ENCODE data around the gene MYO18B.

Gene MYO18B

DNA sequence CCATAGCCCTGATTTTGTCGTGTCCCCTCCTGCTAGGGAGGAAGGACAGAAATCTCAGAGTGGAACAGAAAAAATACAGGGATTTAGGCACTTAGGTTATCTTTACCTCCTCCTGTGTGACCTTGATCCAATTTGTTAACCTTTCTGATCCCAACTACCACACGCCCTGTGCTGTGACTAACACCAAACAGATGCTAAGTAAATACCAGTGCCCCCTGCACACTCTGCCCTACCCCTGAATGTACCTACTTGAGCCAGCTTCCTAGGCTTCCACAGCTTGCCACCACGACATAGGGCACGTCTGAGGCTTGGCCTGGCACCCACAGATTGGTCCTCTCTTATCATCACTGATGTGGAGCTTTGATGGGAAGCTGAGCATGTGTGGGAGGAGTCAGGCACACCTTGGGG, 9.2 kb downstream of the MYO18B start:
- Histone ChIP-seq H3K4me1 (ENCODE audit: control insufficient read depth, insufficient read depth, low read length) (no peaks in the 10 kb centered on the region), H3K9ac (ENCODE audit: low read depth, low read length) (no peak overlapping the region), H3K36me3 (ENCODE audit: control insufficient read depth, insufficient read depth, low read length) (no peaks in the 10 kb centered on the region), H3K27ac (ENCODE audit: low read depth, low read length) (no peak overlapping the region), H3K9me3 (ENCODE audit: control insufficient read depth, insufficient read depth, low read length) (no peaks in the 10 kb centered on the region), H3K27me3 (ENCODE audit: control insufficient read depth, insufficient read depth, low read length) (no peaks in the 10 kb centered on the region), H3K4me3 (ENCODE audit: low read depth, low read length) (no peak overlapping the region)

DNA sequence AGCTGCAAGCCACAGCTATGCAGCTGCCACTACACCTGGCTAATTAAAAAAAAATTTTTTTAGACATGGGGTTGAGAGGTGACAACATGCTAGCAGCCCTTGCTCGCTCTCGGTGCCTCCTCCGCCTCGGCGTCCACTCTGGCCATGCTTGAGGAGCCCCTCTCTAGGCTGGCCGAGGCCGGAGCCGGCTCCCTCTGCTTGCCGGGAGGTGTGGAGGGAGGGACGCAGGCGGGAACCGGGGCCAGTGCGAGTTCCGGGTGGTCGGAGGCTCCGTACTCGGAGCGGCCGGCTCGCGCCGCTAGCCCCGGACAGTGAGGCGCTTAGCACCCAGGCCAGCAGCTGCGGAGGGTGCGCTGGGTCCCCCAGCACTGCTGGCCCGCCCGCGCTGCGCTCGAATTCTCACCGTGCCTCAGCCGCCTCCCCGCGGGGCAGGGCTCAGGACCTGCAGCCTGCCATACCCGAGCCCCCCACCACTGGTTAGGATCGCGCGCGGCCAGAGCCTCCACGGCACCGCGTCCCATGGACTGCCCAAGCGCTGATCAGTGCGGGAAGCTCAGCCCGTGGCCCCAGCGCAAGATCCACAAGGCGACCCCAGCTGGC, 10.7 kb downstream of the MYO18B start:
- Histone ChIP-seq H3K4me1 (ENCODE audit: control insufficient read depth, insufficient read depth, low read length) (no peaks in the 10 kb centered on the region), H3K27me3 (ENCODE audit: control insufficient read depth, insufficient read depth, low read length) (no peaks in the 10 kb centered on the region), H3K9ac (ENCODE audit: low read depth, low read length) (no peak overlapping the region), H3K4me3 (ENCODE audit: low read depth, low read length) (no peak overlapping the region), H3K9me3 (ENCODE audit: control insufficient read depth, insufficient read depth, low read length) (no peaks in the 10 kb centered on the region), H3K27ac (ENCODE audit: low read depth, low read length) (no peak overlapping the region), H3K36me3 (ENCODE audit: control insufficient read depth, insufficient read depth, low read length) (no peaks in the 10 kb centered on the region)

DNA sequence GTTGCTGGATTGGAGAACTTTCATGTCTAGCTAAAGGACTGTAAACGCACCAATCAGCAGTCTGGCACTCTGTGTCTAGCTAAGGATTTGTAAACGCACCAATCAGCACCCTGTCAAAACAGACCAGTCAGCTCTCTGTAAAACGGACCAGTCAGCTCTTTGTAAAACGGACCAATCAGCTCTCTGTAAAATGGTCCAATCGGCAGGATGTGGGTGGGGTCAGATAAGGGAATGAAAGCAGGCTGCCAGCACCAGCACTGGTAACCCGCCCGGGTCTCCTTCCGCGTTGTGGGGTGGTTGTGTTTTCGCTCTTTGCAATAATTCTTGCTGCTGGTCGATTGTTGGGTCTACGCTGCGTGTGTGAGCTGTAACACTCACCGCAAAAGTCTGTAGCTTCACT, 11.3 kb downstream of the MYO18B start:
- H3K27ac ChIP-seq (ENCODE audit: low read depth, low read length): no peak overlapping the region
- H3K9me3 ChIP-seq (ENCODE audit: control insufficient read depth, insufficient read depth, low read length): no peaks in the 10 kb centered on the region
- H3K27me3 ChIP-seq (ENCODE audit: control insufficient read depth, insufficient read depth, low read length): no peaks in the 10 kb centered on the region
- no peaks in the 10 kb centered on the region for H3K4me1 ChIP-seq (ENCODE audit: control insufficient read depth, insufficient read depth, low read length)
- H3K4me3 ChIP-seq (ENCODE audit: low read depth, low read length): no peak overlapping the region
- H3K9ac ChIP-seq (ENCODE audit: low read depth, low read length): no peak overlapping the region
- H3K36me3 ChIP-seq (ENCODE audit: control insufficient read depth, insufficient read depth, low read length): no peaks in the 10 kb centered on the region

DNA sequence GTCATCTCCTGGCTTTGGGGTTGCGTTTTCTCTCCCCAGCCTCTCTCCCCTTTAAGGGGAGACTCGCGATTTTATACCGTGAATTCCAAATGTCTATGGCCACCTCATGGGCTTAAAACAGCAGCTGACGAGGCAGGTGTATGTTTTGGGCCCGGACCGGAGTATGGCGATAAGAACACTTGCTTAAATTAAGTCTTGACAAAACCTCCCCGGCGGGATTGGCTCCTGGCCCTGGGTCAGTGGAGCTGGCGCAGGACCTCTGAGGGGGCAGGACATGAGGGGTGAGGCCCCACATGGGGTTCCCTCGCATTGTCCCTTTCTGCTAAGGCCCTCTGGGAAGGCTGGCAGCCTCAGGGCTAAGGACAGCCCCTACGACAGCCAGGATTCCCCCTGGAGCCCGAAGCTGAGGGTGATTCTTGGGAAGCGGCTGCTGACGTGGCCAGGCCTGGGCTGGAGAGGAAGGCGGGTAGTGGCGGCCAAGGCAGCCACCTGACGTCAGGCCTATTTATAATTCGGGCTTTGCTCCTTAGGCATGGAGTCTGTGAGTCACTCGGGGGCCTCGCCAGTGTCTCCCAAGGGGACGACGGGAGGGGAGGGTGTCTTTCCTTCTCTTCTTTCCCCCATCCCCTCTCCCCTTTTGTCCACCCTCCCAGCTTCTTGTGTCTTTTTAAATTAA, 12.7 kb downstream of the MYO18B start:
- Histone ChIP-seq H3K4me1 (ENCODE audit: control insufficient read depth, insufficient read depth, low read length) (no peaks in the 10 kb centered on the region), H3K27ac (ENCODE audit: low read depth, low read length) (no peak overlapping the region), H3K36me3 (ENCODE audit: control insufficient read depth, insufficient read depth, low read length) (no peaks in the 10 kb centered on the region), H3K4me3 (ENCODE audit: low read depth, low read length) (no peak overlapping the region), H3K27me3 (ENCODE audit: control insufficient read depth, insufficient read depth, low read length) (no peaks in the 10 kb centered on the region), H3K9me3 (ENCODE audit: control insufficient read depth, insufficient read depth, low read length) (no peaks in the 10 kb centered on the region), H3K9ac (ENCODE audit: low read depth, low read length) (no peak overlapping the region)

DNA sequence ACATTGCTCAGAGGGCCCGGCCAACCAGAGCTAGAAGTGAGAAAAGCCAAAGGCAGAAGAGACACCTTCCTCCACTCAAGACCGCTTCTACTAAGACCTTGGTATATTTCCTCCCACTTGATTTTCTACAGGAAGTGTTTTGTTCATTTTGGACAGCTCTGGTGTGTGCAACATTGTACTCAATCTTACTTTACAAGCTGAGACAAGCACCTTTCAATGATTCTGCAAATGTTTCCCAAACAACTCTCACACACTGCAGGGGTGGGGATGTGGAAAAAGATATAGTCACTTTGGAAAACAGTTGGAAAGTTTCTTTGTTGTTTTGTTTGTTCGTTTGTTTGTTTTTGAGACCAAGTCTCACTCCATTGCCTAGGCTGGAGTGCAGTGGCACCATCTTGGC, 15.7 kb downstream of the MYO18B start:
- H3K4me3 ChIP-seq (ENCODE audit: low read depth, low read length): no peak overlapping the region
- H3K9me3 ChIP-seq (ENCODE audit: control insufficient read depth, insufficient read depth, low read length): no peaks in the 10 kb centered on the region
- no peak overlapping the region for H3K9ac ChIP-seq (ENCODE audit: low read depth, low read length)
- H3K4me1 ChIP-seq (ENCODE audit: control insufficient read depth, insufficient read depth, low read length): no peaks in the 10 kb centered on the region
- no peak overlapping the region for H3K27ac ChIP-seq (ENCODE audit: low read depth, low read length)
- no peaks in the 10 kb centered on the region for H3K36me3 ChIP-seq (ENCODE audit: control insufficient read depth, insufficient read depth, low read length)
- H3K27me3 ChIP-seq (ENCODE audit: control insufficient read depth, insufficient read depth, low read length): no peaks in the 10 kb centered on the region

DNA sequence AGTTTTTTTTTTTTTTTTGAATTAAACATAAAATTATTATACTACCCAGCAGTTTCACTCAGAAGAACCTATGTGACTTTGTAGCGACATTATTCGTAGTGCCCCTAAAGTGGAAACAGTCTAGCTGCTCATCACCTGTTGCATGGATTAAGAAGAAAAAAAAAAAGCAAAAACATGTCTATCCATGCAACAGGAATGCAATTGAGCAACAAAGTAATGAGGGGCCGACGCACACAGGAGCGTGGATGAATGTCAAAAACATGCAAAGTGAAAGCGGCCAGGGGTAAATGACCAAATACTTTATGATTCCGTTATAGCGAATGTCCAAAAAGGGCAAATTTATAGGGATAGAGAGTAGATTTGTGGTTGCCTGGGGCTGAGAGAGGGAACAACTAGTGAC, 16.3 kb downstream of the MYO18B start:
- Histone ChIP-seq H3K4me3 (ENCODE audit: low read depth, low read length) (no peak overlapping the region), H3K4me1 (ENCODE audit: control insufficient read depth, insufficient read depth, low read length) (no peaks in the 10 kb centered on the region), H3K9me3 (ENCODE audit: control insufficient read depth, insufficient read depth, low read length) (no peaks in the 10 kb centered on the region), H3K9ac (ENCODE audit: low read depth, low read length) (no peak overlapping the region), H3K27ac (ENCODE audit: low read depth, low read length) (no peak overlapping the region), H3K27me3 (ENCODE audit: control insufficient read depth, insufficient read depth, low read length) (no peaks in the 10 kb centered on the region), H3K36me3 (ENCODE audit: control insufficient read depth, insufficient read depth, low read length) (no peaks in the 10 kb centered on the region)

DNA sequence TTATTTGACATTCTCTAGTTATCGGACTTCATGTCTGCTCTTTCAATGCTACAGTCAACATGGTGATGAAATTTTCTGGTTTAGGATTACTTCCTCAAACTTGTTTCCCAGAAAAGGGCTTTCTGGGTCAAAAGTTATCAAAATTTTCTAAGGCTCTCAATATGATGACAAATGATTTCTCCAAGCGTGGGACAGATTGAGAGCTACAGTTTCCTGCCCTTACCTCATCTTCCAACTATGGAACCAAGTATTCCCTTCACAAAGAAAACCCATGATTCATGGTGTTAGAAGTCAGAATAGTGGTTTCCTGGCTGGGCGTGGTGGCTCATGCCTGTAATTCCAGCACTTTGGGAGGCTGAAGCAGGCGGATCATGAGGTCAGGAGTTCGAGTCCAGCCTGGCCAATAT, 17.8 kb downstream of the MYO18B start:
- Histone ChIP-seq H3K27ac (ENCODE audit: low read depth, low read length) (no peak overlapping the region), H3K36me3 (ENCODE audit: control insufficient read depth, insufficient read depth, low read length) (no peaks in the 10 kb centered on the region), H3K4me1 (ENCODE audit: control insufficient read depth, insufficient read depth, low read length) (no peaks in the 10 kb centered on the region), H3K9ac (ENCODE audit: low read depth, low read length) (no peak overlapping the region), H3K9me3 (ENCODE audit: control insufficient read depth, insufficient read depth, low read length) (no peaks in the 10 kb centered on the region), H3K27me3 (ENCODE audit: control insufficient read depth, insufficient read depth, low read length) (no peaks in the 10 kb centered on the region), H3K4me3 (ENCODE audit: low read depth, low read length) (no peak overlapping the region)

DNA sequence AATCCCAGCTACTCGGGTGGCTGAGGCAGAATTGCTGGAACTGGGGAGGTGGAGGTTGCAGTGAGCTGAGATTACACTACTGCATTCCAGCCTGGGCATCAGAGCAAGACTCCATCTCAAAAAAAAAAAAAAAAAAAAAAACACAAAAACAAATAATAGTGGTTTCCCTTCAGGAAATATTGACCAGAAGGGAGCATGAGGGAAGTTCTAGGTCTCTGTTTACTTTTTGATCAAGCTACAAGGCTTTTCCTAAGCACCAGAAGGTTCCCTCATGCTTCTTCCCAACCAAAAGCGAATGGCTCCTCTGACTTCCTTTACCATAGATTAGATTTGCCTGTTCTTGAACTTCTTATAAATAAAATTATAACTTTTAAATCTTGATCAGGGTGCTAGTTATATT, 18.3 kb downstream of the MYO18B start:
- no peaks in the 10 kb centered on the region for H3K4me1 ChIP-seq (ENCODE audit: control insufficient read depth, insufficient read depth, low read length)
- H3K4me3 ChIP-seq (ENCODE audit: low read depth, low read length): no peak overlapping the region
- H3K9ac ChIP-seq (ENCODE audit: low read depth, low read length): no peak overlapping the region
- no peaks in the 10 kb centered on the region for H3K27me3 ChIP-seq (ENCODE audit: control insufficient read depth, insufficient read depth, low read length)
- H3K9me3 ChIP-seq (ENCODE audit: control insufficient read depth, insufficient read depth, low read length): no peaks in the 10 kb centered on the region
- H3K36me3 ChIP-seq (ENCODE audit: control insufficient read depth, insufficient read depth, low read length): no peaks in the 10 kb centered on the region
- no peak overlapping the region for H3K27ac ChIP-seq (ENCODE audit: low read depth, low read length)

DNA sequence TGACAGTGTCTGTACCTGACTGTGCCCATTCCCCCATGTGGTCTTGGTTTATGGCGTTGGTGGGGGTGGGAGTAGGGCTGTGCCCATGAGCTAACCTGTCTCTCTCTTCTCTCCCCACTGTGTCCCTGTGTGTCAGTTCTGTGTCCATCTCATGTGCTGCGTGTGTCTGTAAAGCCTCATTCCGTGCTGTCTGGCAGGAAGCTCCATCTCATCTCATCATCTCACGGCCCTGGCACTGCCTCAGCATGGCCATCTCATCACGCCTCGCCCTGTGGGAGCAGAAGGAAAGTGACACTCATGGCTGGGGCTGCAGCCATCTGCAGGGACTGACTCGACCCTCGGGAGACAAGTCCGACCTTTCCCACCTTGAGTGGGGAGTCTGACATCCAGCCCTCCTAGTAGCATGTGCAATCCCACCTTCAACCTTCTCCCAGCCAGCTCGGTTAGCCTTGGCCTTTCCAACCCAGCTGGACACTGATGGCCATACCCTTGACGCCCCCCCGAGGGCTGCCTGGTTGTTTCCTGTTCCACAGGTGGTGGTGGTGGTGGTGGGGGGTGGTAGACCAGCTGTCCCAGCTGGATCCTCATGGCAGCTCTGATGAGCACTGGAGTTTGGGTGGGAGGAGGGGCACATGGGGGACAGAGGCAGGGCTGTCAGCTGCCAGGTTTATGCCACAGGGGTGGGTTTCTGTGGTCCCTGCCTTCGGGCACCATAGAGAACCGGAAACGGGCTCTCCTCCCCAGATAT, 19.0 kb downstream of the MYO18B start:
- Histone ChIP-seq H3K9me3 (ENCODE audit: control insufficient read depth, insufficient read depth, low read length) (no peaks in the 10 kb centered on the region), H3K9ac (ENCODE audit: low read depth, low read length) (no peak overlapping the region), H3K4me3 (ENCODE audit: low read depth, low read length) (no peak overlapping the region), H3K36me3 (ENCODE audit: control insufficient read depth, insufficient read depth, low read length) (no peaks in the 10 kb centered on the region), H3K27me3 (ENCODE audit: control insufficient read depth, insufficient read depth, low read length) (no peaks in the 10 kb centered on the region), H3K4me1 (ENCODE audit: control insufficient read depth, insufficient read depth, low read length) (no peaks in the 10 kb centered on the region), H3K27ac (ENCODE audit: low read depth, low read length) (no peak overlapping the region)

DNA sequence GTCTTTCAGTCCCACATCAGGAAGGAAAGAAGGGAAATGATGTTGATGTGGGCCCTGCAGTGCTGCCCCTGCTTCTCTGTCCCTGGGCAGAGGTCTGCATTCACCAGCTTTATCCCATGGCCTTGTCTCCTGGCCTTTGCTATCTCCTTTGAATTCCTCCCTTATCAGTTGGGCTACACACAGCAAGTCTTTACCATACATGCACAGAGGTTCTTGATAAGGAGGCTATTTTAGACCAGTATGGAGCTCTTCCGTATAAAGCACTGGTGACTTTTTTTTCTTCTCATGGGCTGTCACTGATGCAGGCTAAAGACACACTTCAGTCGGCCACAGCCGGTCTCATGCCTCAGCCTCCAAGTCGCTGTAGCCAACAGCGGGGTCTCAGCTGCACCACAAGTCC, 20.2 kb downstream of the MYO18B start:
- H3K9me3 ChIP-seq (ENCODE audit: control insufficient read depth, insufficient read depth, low read length): no peaks in the 10 kb centered on the region
- no peak overlapping the region for H3K4me3 ChIP-seq (ENCODE audit: low read depth, low read length)
- H3K4me1 ChIP-seq (ENCODE audit: control insufficient read depth, insufficient read depth, low read length): no peaks in the 10 kb centered on the region
- no peak overlapping the region for H3K27ac ChIP-seq (ENCODE audit: low read depth, low read length)
- no peaks in the 10 kb centered on the region for H3K36me3 ChIP-seq (ENCODE audit: control insufficient read depth, insufficient read depth, low read length)
- H3K9ac ChIP-seq (ENCODE audit: low read depth, low read length): no peak overlapping the region
- no peaks in the 10 kb centered on the region for H3K27me3 ChIP-seq (ENCODE audit: control insufficient read depth, insufficient read depth, low read length)

DNA sequence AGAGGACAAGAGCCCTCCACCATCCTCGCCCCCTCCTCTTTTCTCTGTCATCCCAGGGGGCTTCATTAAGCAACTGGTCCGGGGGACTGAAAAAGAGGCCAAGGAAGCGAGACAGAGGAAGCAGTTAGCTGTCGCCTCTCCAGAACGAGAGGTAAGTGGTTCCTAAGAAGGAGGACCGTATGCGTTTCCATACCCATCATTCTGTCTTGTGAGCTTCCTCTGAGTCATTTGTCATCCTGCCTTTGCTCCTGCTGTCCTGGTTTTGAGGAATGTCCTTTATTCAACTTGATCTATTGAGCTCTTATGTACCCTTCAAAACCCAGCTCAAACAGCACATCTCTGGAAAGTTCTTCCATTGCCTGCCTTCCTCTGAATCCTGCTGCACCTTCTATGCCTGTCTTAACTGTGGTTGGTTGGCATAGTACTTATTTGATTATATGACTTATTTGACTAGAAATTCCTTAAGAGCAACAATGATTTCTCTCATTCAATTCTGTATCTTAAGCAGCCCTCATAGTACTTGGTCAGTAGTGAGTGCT, 21.3 kb downstream of the MYO18B start:
- no peaks in the 10 kb centered on the region for H3K27me3 ChIP-seq (ENCODE audit: control insufficient read depth, insufficient read depth, low read length)
- H3K9me3 ChIP-seq (ENCODE audit: control insufficient read depth, insufficient read depth, low read length): no peaks in the 10 kb centered on the region
- no peaks in the 10 kb centered on the region for H3K36me3 ChIP-seq (ENCODE audit: control insufficient read depth, insufficient read depth, low read length)
- H3K4me3 ChIP-seq (ENCODE audit: low read depth, low read length): no peak overlapping the region
- H3K27ac ChIP-seq (ENCODE audit: low read depth, low read length): no peak overlapping the region
- H3K4me1 ChIP-seq (ENCODE audit: control insufficient read depth, insufficient read depth, low read length): no peaks in the 10 kb centered on the region
- H3K9ac ChIP-seq (ENCODE audit: low read depth, low read length): no peak overlapping the region

Measured in HUES48 (cell line).